HFFc6 (cell line): ENCODE data around the gene TMEM61. TPM values are rescaled to one million over a fixed set of nuclear protein-coding genes. Genes with fewer than 3 reads are reported as not detected.
A peak's percentile ranks its signal among the peaks of the same experiment; 100 is the strongest.
"Not testable (repeated sequence)": the region's sequence is repeated elsewhere in the genome, so short reads cannot be mapped to it uniquely, and the experiment has no call there.

Source experiments
- DNase-seq: peaks from one replicate; pipeline ENCODE4 v3.0.0-alpha.2; 2018
- H3K27ac Mint-ChIP-seq: 2 replicates; pipeline ENCODE4 v1.8.0; 2020; ENCODE audit warnings: mild to moderate bottlenecking, mixed read lengths
- H3K27me3 Mint-ChIP-seq: 2 replicates; pipeline ENCODE4 v1.8.0; 2021; ENCODE audit warnings: mild to moderate bottlenecking, moderate library complexity, mixed read lengths; ENCODE audit not compliant: insufficient read depth
- H3K36me3 Mint-ChIP-seq: 2 replicates; pipeline ENCODE4 v1.8.0; 2021; ENCODE audit warnings: low read depth, mixed read lengths
- H3K4me1 Mint-ChIP-seq: 2 replicates; pipeline ENCODE4 v1.8.0; 2020; ENCODE audit warnings: low read depth, mixed read lengths
- H3K4me3 Mint-ChIP-seq: 2 replicates; pipeline ENCODE4 v1.8.0; 2020; ENCODE audit warnings: mild to moderate bottlenecking, moderate library complexity, mixed read lengths
- H3K9me3 Mint-ChIP-seq: 2 replicates; pipeline ENCODE4 v1.8.0; 2020; ENCODE audit warnings: mild to moderate bottlenecking, mixed read lengths
- CTCF ChIP-seq: fragments of 200-600 bp; sonication (generic); IDR thresholded peaks from 2 replicates; pipeline ENCODE4 v1.5.0; 2021; ENCODE audit warnings: antibody characterized with exemption, mild to moderate bottlenecking
- long read RNA-seq: library from polyadenylated mRNA; unstranded; transcript quantifications from one replicate; pipeline ENCODE4 v2.0.0, GENCODE V29; 2019
- total RNA-seq, 6 experiments: library from RNA; stranded (reverse); fragmentation: NEBNext Ultra II Directional; extraction: Animal tissue kit (Norgen Biotek cat#: 25700); gene quantifications; 2 replicates in 1 of 6; 3 replicates in 5 of 6; pipeline ENCODE4 v1.2.3, GENCODE V29; 2021

The TMEM61 gene
- total RNA-seq = not detected
- long read RNA-seq = 0 reads

GRCh38 chr1:54980528-54981241, at the start of gene TMEM61:
TSS of gene TMEM61 (plus strand) at chr1:54980628. CDS start at chr1:54981066, 438 bp downstream.
- Mint-ChIP-seq H3K27ac (no peak within 1 kb of the TSS), H3K4me3 (peak within 1 kb of the TSS; percentile 43), H3K36me3 (no peaks in the 10 kb centered on the region), H3K27me3 (peaks cover 46% of the 10 kb centered on the region), H3K4me1 (peaks cover 6% of the 10 kb centered on the region; the same call in 1 of the 2 replicates), H3K9me3 (no peaks in the 10 kb centered on the region)
- DNase-seq = no peak
- no peak for TF ChIP-seq CTCF

- Mint-ChIP-seq H3K27me3 (no peaks in the 10 kb centered on the region; the same call in 1 of the 2 replicates), H3K4me1 (peaks cover 48% of the 10 kb centered on the region), H3K27ac (no peak overlapping the region), H3K4me3 (no peak overlapping the region), H3K36me3 (peaks cover 9% of the 10 kb centered on the region), H3K9me3 (no peaks in the 10 kb centered on the region)
- no peak for TF ChIP-seq CTCF
- no peak for DNase-seq
These were observed 49.1 kb upstream of the TMEM61 start for GRCh38 chr1:54931275-54931840.

- H3K27me3 Mint-ChIP-seq, DNase-seq, H3K4me3 Mint-ChIP-seq, H3K9me3 Mint-ChIP-seq, H3K36me3 Mint-ChIP-seq: not testable (repeated sequence)
- Mint-ChIP-seq H3K27ac (peak overlapping the region; percentile 79), H3K4me1 (peaks cover 47% of the 10 kb centered on the region)
These were observed 46.3 kb upstream of the TMEM61 start for GRCh38 chr1:54934081-54934480.

- no peak for TF ChIP-seq CTCF
- peaks cover 55% of the 10 kb centered on the region for H3K4me1 Mint-ChIP-seq
- no peaks in the 10 kb centered on the region for H3K27me3 Mint-ChIP-seq
- H3K4me3 Mint-ChIP-seq = peak overlapping the region; percentile 39; the same call in 1 of the 2 replicates
- peak overlapping the region; percentile 79 for H3K27ac Mint-ChIP-seq
- H3K9me3 Mint-ChIP-seq = no peaks in the 10 kb centered on the region
- DNase-seq = peak; percentile 88
- H3K36me3 Mint-ChIP-seq = peaks cover 9% of the 10 kb centered on the region
These were observed 45.6 kb upstream of the TMEM61 start for GRCh38 chr1:54934869-54935268.

GRCh38 chr1:54936791-54937190, 43.6 kb upstream of the TMEM61 start:
- H3K27me3 Mint-ChIP-seq = peaks cover 4% of the 10 kb centered on the region; the same call in 1 of the 2 replicates
- H3K4me3 Mint-ChIP-seq = no peak overlapping the region
- no peak for DNase-seq
- H3K9me3 Mint-ChIP-seq = no peaks in the 10 kb centered on the region
- peaks cover 6% of the 10 kb centered on the region for H3K36me3 Mint-ChIP-seq
- no peak overlapping the region for H3K27ac Mint-ChIP-seq
- peaks cover 60% of the 10 kb centered on the region for H3K4me1 Mint-ChIP-seq
- TF ChIP-seq CTCF = no peak

GRCh38 chr1:54937469-54937868, 43.0 kb upstream of the TMEM61 start:
- TF ChIP-seq CTCF = no peak
- Mint-ChIP-seq H3K27ac (no peak overlapping the region; the same call in 1 of the 2 replicates), H3K4me1 (peaks cover 60% of the 10 kb centered on the region), H3K27me3 (peaks cover 4% of the 10 kb centered on the region; the same call in 1 of the 2 replicates), H3K4me3 (no peak overlapping the region), H3K9me3 (no peaks in the 10 kb centered on the region), H3K36me3 (peaks cover 6% of the 10 kb centered on the region)
- DNase-seq = no peak

- not testable (repeated sequence) for H3K27me3 Mint-ChIP-seq, H3K27ac Mint-ChIP-seq, H3K9me3 Mint-ChIP-seq, DNase-seq, H3K36me3 Mint-ChIP-seq, H3K4me3 Mint-ChIP-seq
- H3K4me1 Mint-ChIP-seq = peaks cover 57% of the 10 kb centered on the region
These were observed 41.5 kb upstream of the TMEM61 start for GRCh38 chr1:54938955-54939354.
